Midbrain (tissue), 1 donor: ENCODE data around the gene CNNM3.

ENCODE experiments used
- DNase-seq: peaks from one replicate; lab custom pipeline; 2025; lab: John Stamatoyannopoulos, UW

Gene CNNM3

DNA sequence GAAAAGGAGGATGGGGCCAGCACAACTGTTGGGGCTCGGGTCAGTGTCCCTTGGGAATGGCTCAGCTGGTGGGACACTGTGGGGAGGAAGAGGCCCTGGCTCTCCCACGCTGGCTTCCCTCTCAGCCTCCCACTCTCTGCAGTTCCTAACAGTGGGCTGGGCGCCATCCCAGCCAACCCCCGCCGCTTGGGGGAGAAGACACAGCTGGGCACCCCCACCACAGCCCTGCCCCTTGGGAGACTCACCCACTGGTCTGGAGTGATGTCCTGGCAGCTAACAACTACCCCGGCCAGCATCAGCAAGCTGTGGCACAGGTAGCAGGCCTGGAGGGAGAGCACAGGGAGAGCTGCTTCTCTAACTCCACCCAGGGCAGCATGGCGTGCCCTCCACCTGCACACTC is 62.1 kb downstream of the CNNM3 start:
- no peak for DNase-seq

DNA sequence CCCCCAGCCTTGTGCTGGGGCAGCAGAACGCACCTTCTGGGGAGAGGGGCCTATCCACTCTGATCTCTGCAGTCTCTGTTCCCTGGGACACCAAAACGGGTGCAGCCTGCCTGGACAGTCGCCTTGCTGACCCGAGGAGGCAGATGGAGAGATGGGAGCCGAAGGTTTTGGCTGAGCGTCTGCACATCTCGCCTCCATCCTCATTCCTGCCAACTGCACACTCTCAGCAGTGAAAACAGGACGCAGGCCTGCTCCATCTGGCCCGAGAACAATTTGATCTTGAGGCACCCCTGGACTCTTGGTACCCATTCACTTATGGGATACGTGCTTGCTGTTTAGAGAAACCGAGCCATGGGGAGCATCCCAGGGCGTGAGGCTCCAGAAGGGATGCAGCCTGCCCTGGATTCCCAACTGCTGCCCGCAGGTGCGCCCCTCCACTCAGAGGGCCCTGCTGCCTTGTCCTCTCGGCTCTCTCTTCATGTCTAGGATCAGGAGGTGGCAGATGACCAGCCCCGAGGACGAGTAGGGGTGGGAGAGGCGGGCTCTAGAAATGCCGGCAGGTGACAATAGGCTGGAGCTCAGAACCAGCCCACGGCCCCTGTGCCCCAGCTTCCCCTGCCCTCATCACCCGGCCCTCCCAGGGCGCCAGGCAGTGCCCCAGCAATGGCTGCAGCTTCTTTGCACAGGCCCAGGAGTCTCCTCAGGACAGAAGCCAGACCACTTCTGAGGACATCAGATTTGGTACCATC is 62.9 kb downstream of the CNNM3 start:
- DNase-seq = no peak

DNA sequence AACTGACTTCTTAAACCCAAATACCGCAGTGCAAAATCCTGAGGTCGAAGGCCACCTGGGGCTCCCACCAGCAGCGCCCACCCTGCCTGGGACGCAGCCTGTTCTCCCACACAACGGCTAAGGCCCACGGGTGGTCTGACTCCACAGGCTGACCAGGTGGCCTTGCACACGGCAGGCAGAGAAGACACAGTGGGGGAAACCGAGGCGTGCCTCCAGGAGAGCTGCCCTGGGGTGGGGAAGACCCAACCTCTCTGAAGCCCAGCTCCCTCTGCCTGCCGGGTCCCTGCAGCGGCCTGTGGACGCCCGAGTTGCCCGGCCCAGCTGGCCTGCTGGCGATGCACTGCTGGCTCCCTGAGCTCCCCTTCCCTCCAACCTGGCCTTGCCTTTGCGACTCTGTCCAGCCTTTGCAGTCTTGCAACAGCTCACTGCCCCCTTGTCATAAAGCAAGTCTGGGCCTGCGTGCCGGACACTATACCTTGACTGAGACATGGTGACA is 63.5 kb downstream of the CNNM3 start:
- no peak for DNase-seq

DNA sequence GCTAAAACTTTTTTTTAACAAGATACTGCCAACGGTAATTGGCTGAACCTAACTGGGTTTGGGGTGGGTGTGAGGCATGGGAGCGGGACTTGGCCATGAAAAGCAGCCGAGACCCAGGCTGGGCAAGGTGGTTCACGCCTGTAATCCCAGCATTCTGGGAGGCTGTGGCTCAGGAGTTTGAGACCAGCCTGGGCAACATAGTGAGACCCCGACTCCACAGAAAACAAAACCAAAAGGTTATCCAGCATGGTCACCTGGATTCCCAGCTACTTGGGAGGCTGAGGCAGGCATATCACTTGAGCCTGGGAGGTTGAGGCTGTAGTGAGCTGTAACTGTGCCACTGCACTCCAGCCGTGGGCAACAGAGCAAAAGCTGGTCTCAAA is 64.8 kb downstream of the CNNM3 start:
- DNase-seq = no peak

DNA sequence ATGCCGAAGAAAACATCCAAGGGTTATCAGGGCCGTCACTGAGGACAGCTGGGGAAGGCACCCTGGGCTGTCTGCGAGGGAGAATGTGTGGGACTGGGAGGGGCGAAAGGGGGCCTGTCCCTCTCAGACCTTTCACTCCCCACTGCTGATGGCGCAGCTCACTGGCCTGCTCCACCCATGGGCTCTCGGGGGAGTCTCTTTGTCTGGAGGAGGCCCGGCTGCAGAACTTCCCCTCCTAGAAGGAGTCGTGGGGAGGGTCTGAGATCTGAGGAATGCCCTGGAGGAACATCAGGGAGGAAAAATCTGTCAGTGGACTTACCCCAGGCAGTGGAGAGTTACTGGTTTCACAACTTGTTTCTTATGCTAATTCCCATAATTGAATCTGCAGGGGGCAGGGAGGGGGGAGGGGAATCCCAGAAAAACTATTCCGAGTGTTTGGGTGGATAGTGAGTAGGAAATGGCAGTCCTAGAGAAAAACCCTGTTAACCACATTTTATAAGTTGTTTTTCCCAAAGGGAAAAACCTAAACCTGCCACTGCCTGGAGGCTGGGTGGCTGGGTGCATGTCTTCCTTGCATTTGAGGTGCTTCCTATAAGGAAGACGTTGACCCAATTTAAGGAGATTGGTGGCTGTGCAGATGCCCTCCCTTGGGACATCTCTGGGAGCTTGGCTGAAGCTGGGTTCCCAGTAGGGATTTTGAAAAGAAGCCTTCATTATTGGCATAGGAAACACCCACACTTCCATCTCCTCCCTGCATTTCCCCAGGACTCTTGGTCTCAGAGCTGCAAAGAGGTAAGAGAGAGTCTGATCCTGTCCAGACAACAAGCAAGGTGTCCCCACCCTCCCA is 65.5 kb downstream of the CNNM3 start:
- DNase-seq = no peak

DNA sequence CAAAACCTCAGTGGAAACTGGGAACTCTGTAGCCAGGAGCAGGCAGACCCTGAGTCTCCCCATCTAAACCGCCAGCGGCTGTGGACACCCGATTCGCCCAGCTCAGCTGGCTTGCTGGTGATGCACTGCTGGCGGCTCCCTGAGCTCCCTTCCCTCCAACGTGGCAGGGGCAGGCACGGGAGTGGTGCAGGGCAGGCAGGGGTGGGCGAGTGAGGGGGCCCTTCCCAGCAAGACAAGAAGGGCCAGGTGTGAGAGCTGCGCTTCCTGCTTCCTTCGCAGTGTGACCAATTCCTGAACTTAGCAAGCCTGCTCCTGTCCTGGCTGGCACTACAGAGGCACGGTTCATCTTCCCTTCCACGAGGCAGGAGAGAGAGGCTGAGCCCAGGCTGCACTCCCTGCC is 66.2 kb downstream of the CNNM3 start:
- DNase-seq = no peak

DNA sequence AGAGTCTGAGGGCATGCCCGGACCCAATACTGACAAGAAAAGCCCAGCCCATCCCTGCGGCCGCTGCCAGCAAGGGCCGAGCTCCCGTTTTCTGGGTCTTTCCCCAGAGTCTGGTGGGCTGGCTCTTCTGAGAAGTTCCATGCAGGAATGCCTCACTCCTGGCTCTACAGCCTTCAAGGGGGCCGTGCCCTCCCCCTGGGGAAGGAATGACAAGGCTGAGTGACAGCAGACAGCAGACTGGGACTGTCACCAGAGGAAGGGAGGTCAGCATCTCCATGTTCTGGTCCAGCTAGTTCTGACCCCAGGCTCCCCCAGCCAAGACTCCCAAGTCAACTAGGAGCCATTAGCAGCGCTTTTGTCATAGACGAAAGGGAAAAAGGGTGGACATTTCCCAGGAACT is 66.8 kb downstream of the CNNM3 start:
- DNase-seq = no peak

DNA sequence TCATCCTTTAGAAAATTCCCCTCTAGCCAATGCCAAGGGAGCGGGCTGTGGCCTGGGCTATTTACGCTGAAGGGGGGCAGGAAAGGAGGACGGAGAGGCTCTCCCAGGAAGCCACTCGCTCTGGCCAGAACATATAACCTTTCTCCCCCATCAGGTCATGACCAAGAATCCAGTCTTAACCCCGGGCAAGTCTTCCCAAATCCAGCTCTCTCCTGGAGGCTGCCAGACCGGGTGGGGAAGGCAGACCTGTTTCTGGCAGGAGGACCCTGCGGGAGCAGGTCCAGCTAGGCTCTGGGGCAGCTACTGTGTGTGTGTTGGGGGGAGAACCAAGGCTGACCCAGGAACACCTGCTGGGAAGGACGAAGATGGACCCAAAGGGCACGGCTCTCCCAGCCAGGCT is 67.2 kb downstream of the CNNM3 start:
- DNase-seq = no peak
